Middle frontal gyrus (tissue), 1 donor: ENCODE data around the gene CNTNAP2.
A peak's percentile ranks its signal among the peaks of the same experiment; 100 is the strongest.

Experiments used
- DNase-seq: peaks from one replicate; pipeline ENCODE4 v3.0.0-alpha.2; 2015; ENCODE audit warnings: low spot score; ENCODE audit errors: extremely low spot score

CNTNAP2 gene

GRCh38 chr7:146740039-146740438 lies 623.4 kb downstream of the CNTNAP2 start:
- DNase-seq, result no peak

- no peak for DNase-seq
These were observed 625.3 kb downstream of the CNTNAP2 start for GRCh38 chr7:146741911-146742310.

GRCh38 chr7:146754385-146754784 lies 637.8 kb downstream of the CNTNAP2 start:
- DNase-seq, result no peak

- no peak for DNase-seq
These were observed 639.0 kb downstream of the CNTNAP2 start for GRCh38 chr7:146755585-146755984.

GRCh38 chr7:146764458-146764857 lies 647.9 kb downstream of the CNTNAP2 start:
- DNase-seq, result no peak

- DNase-seq, result no peak
These were observed 652.4 kb downstream of the CNTNAP2 start for GRCh38 chr7:146768957-146769356.

GRCh38 chr7:146772601-146773000 lies 656.0 kb downstream of the CNTNAP2 start:
- DNase-seq, result no peak

GRCh38 chr7:146773506-146773905 lies 656.9 kb downstream of the CNTNAP2 start:
- no peak for DNase-seq

- DNase-seq, result no peak
These were observed 664.9 kb downstream of the CNTNAP2 start for GRCh38 chr7:146781352-146782116.

- DNase-seq, result no peak
These were observed 670.7 kb downstream of the CNTNAP2 start for GRCh38 chr7:146787266-146787665.

- no peak for DNase-seq
These were observed 671.4 kb downstream of the CNTNAP2 start for GRCh38 chr7:146788008-146788407.

- peak; percentile 19 for DNase-seq
These were observed 675.0 kb downstream of the CNTNAP2 start for GRCh38 chr7:146791344-146792285.

- DNase-seq, result no peak
These were observed 688.0 kb downstream of the CNTNAP2 start for GRCh38 chr7:146804620-146805019.

GRCh38 chr7:146805082-146805481 lies 688.5 kb downstream of the CNTNAP2 start:
- no peak for DNase-seq

- DNase-seq, result no peak
These were observed 709.7 kb downstream of the CNTNAP2 start for GRCh38 chr7:146826329-146826728.

- no peak for DNase-seq
These were observed 714.1 kb downstream of the CNTNAP2 start for GRCh38 chr7:146830686-146831085.

- DNase-seq, result no peak
These were observed 715.3 kb downstream of the CNTNAP2 start for GRCh38 chr7:146831875-146832274.

GRCh38 chr7:146844405-146844804 lies 727.8 kb downstream of the CNTNAP2 start:
- DNase-seq, result no peak

GRCh38 chr7:146858690-146859089 lies 742.1 kb downstream of the CNTNAP2 start:
- DNase-seq, result no peak

GRCh38 chr7:146861701-146862100 lies 745.1 kb downstream of the CNTNAP2 start:
- no peak for DNase-seq

GRCh38 chr7:146862415-146862814 lies 745.8 kb downstream of the CNTNAP2 start:
- no peak for DNase-seq

GRCh38 chr7:146864644-146865043 lies 748.0 kb downstream of the CNTNAP2 start:
- no peak for DNase-seq
